ENCODE measurements around the gene PPP1R16B.
"Not testable (repeated sequence)": the region's sequence is repeated elsewhere in the genome, so short reads cannot be mapped to it uniquely, and the experiment has no call there.

The PPP1R16B gene

DNA sequence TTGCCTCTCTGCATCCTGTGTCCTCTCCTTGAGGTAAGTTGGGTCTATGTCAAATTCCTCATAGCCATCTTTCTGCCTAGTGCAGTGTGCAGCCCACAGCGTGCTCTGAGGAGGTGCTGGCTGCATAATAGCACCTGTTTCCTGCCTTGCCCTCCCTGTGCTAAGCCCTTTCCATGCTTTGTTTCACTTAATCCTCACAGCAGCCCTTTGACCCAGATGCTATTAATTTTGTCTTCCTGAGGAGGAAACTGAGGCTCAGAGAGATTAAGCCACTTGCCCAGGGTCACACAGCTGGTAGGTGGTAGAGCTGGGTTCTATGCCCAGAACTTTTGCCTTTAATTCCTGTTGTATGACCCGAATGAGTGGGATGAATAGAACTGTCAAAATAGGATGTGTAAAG, 134.2 kb downstream of the PPP1R16B start:
- DNase-seq: no peak

GRCh38 chr20:38940644-38941043, 135.1 kb downstream of the PPP1R16B start:
- DNase-seq: no peak

DNA sequence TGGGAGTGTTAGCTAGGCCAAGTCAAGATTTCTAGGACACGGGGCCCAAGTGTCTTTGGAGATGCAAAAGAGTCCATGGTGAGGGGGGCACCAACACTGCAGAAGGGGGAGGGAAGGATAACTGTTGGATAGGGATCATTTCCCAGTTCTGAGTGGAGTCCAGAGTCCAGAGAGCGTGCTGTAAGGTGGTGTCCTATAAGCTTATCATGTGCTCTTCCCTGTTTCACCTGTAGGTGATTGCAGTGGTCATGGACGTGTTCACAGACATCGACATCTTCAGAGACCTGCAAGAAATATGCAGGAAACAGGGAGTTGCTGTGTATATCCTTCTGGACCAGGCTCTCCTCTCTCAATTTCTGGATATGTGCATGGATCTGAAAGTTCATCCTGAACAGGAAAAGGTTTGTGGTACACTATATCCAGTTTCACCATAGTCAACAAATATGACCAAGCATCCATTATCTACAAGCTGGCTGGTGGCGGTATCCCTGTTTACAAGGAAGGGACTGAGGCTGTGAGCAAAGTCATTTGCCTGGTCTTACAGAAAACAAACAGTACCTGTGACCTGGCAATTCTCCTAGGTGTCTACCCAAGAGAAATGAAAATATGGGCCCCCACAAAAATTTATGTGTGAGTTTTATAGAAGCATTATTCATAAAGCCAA, 136.4 kb downstream of the PPP1R16B start:
- no peak for DNase-seq

DNA sequence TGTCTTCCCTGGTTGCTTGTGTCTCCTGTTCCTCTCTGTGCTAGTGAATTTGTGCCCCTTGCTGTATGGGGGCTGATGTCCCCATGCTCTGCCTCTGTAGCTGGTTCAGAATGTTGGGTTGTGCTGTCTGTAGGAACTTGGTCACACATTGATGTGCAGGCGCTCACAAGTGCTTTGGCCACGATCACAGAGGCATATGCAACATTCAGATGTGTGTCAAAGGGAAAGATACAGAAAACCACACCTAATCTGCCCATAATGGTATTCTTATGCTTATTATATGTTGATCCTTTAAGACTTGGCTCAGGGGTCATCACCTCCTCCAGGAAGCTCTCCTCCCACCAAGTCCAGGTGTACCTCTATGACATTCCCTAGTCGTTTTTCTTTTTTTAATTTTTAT, 139.5 kb downstream of the PPP1R16B start:
- no peak for DNase-seq

DNA sequence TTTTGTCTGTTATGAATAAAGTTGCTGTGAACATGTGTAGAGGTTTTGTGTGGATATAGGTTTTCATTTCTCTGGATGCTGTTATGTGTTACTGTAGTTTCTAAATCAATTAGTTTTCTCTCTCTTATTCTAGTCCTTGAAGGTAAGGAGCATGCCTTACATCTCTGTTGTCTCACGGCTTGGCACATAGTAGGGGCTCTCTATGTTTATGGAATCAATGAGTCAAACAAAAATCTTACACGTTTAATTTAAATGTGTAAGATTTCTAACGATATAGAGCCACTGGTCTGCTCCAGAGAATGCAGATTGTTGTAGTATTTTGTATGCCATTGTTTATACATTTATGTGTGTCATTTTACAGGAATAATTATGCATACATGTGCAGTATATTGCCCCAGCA, 141.3 kb downstream of the PPP1R16B start:
- no peak for DNase-seq

DNA sequence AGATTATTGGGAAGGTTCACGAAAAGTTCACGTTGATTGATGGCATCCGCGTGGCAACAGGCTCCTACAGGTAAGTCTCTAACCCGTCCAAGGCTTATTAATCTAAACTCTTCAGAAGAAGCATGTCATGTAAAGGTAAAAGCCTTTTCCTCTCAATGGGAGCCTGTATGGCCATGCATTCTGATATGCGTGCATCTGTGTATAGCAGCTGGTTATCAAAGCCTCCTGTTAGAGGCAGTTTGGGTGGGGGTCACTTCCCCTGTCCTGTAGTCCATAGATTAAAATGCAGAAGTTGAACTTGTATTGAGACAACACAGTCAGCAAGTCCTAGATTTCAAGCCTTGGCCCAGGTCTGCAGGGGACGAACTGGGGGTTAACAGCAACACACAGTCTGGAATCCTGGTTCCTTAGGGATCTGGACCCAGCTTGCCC, 142.4 kb downstream of the PPP1R16B start:
- DNase-seq: no peak

GRCh38 chr20:38950254-38950653, 144.8 kb downstream of the PPP1R16B start:
- no peak for DNase-seq

GRCh38 chr20:38951611-38952010, 146.1 kb downstream of the PPP1R16B start:
- no peak for DNase-seq

DNA sequence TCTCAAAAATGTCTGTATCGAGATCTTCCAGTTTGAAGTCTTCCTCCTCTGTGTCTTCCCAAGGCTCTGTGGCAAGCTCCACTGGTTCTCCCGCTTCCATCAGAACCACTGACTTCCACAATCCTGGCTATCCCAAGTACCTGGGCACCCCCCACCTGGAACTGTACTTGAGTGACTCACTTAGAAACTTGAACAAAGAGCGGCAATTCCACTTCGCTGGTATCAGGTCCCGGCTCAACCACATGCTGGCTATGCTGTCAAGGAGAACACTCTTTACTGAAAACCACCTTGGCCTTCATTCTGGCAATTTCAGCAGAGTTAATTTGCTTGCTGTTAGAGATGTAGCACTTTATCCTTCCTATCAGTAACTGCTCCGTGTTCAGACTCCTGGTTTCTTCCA, 146.7 kb downstream of the PPP1R16B start:
- no peak for DNase-seq

DNA sequence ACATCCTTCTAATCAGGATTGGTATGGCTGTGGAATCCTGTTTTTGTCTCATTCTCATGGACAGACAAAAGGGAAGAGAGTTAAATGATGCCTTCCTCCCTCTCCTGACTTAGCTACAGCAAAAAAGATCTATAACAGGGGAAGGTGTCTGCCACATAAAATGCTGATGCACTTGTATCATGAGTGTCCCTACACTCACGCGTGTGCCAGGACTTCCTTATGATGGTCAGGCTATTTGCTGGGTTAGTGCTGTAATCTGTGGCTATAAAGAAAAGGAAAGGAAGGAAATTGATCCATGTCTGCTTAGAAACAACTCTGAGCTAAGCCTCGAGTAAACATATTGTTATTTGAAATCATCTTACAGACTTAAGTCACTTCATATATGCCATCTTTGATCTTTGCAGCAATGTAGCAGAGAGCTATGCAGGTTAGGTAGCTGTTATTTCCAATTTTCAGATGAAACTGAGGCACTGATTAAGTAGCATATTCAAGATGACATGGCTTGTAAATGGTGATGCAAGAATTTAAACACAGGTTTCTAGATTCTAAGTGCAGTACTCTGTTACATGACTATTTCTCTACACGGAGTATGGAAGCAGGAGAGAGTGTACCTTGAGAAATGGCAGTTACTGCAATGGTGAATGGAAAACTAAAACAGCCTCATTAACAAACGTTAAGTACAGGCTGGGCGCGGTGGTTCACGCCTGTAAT, 148.3 kb downstream of the PPP1R16B start:
- DNase-seq: no peak

GRCh38 chr20:38957235-38957876, 151.9 kb downstream of the PPP1R16B start:
- DNase-seq: no peak

GRCh38 chr20:38957915-38958485, 152.5 kb downstream of the PPP1R16B start:
- DNase-seq: no peak

- not testable (repeated sequence) for DNase-seq
These were observed 154.7 kb downstream of the PPP1R16B start for GRCh38 chr20:38960187-38960687.

GRCh38 chr20:38961530-38962043, 156.1 kb downstream of the PPP1R16B start:
- no peak for DNase-seq

DNA sequence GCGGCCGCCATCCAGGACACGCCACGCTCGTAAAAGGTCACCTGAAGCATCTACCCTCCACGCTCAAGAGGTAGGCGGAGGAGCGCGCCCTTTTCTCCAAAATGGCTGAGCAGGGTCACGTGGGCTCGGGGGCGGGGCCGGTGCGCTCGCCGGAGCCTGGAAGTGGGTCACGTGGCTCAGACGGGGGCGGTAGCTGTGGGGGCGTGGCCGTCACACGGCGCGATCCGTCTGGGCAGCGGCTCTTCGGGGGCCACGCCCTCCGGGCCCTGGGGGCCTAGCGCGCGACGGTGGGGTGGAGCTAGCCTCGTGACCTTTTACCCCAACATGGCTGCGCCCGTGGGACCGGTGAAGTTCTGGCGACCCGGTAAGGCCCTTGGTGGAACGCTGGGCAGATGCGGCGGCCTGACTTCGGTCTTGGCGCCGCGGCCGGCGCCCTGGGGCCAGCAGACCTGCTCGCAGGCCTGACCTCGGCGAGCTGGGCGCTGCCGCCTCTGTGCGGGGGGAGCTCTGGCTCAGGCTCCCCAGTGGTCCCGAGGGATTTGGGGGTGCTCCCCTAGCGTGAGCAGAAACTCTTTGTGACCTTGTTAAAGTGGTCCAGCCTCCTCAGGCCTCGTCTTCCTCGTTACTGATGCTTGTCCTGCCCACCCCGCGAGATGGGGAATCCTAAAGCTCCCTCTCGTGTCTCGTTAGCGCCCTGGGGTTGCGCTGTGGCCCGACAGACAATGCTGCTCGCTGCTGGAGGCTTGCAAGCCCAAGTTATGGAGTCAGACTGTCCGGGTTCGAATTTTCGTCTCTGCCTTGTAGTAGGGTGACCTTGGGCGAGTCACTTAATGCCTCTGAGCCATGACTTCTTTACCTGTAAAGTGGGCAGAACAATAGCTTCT, 156.8 kb downstream of the PPP1R16B start, which contains the start of gene DHX35:
TSS of gene DHX35 (plus strand) at position 301 of the 884 bp plus-strand sequence. CDS start at position 325, 24 bp downstream.
- peak; percentile 98 for DNase-seq

DNA sequence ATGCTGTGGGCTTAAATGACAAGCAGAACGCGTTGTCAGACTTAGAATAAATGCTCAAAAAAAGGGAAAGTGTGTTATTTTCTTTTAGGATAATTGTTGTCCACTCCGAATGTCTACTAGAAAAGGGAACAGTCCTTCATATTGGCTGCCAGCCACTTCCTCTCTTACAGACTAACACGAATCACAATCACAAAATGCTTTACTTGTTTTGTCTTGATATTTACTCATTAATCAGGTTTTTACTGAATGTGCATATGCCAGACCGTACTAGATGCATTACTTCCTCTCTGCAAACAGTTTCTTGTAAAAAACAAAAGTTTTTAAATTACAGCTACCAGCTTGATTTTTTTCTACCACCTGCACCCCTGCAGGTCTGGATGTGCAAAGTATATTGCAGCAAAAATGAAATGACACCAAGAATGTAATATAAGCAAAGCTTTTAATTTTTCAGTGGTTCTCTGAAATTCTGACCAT, 157.5 kb downstream of the PPP1R16B start:
- no peak for DNase-seq

GRCh38 chr20:38963745-38964144, 158.2 kb downstream of the PPP1R16B start:
- no peak for DNase-seq

DNA sequence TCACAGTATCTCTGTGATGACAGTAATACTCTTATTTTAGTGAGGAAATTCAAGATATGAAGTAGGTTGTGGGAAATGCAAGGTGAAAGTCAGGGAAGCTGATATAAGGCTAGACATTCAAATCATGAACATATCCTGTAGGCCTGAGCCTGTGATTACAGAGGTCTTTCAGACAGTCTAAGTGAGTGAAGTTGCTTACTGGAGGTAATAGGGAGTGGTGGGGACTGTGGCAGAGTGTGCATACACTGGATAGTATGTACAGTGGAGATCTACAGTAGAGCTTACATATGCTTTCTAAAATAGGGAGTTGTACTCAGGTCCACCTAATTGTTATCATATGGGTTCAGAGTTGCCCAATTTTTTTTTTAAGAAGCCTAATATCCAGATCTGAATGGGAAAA, 159.8 kb downstream of the PPP1R16B start:
- no peak for DNase-seq

DNA sequence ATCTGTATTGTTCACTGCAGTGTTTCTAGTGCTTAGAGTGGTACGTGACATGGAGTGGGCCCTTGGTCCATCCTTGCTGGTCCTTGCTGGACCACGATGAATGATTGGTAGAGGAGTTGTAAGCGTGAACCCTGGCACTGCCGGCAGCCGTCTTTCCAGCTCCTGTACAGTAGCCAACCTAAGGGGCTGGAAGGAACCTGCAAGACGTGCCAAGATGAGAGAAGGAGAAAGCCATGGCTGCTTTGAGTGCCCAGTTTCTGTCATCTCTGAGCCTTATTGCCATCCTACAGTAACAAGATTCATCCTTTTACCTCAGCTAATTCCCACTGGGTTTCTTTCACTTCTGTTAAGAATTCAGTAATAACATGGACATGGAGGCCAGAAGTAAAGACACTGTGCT, 162.6 kb downstream of the PPP1R16B start:
- no peak for DNase-seq

- no peak for DNase-seq
These were observed 164.2 kb downstream of the PPP1R16B start for GRCh38 chr20:38969708-38970107.

GRCh38 chr20:38970302-38970701, 164.8 kb downstream of the PPP1R16B start:
- no peak for DNase-seq
